GM15510 (cell line): ENCODE results near the gene P3H2.

Experiments used
- POLR2A ChIP-seq: IDR thresholded peaks from 3 replicates; pipeline ENCODE4 v1.6.1; 2011; ENCODE audit warnings: borderline replicate concordance; ENCODE audit not compliant: insufficient read length; ENCODE audit errors: extremely low read depth

The P3H2 gene

DNA sequence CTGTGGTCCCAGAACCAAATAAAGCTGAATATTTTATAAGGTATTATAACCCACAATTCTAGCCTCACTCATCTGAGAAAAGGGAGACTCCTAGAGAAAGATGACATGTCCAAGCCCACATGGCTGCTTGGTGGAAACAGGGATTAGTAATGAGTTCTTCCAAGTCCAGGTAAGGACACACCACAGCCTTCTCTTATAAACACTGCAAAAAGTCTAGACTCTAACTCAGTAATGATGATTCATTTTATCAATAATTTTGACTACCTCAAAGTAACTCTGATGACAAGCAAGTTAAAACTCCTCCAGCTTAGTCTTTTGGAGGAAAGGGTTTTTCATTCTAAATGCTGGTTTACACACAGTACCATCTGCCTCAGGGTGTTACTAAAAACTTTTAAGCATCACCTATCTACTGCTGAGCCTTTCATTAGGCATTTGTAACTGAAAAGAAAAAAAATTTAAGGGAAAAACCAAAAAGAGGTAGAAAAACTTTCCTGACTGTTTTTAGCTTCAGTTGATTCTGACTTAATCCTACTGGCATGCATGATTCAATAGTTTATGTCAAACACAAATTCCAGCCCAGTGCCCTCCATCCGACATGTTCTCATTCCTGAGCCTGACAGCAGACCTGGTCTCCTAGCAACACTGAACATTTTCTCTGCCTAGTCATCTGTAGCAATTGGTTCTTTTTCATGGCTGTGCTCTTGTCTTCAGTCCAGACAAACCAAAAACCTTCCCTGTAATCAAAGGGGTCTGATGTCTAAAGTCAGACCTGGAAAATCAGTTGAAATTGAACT, 43.9 kb downstream of the P3H2 start:
- no peak for TF ChIP-seq POLR2A

DNA sequence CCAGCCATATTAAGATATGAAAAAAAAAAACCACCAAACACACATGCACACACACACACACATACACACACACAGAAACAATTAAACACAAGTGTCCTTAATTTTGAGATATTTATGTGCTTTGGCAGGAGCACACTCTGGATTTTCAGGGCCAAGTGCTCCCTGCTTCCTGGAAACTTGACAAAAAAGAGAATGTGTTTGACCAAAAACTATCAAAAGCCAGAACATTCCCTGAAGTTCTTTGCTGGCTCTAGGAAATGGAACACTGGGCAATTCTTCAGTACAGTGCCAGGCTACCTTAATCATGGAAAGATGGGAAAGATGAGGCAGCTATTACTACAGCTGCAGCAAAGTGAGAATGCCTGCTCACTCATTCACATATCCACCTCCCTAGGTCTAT, 44.6 kb downstream of the P3H2 start:
- TF ChIP-seq POLR2A: no peak

DNA sequence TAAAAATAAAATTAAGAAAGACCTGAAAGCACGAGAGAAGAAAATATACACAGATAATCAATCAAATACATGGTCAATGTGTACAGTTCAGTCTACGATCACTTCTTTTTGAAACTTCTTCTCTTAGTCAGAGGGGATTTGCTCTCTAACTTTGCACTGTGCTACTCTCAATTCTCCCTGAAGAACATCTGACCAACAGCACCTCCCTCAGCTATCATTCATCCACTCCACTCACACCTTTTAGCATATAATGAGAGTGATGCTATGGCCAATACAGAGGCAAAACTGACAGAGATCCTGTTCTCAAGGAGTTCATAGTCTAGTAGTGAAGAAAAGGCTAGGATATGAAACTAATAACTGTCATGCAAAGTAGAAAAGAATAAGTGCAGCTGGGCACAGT, 45.9 kb downstream of the P3H2 start:
- TF ChIP-seq POLR2A: no peak

DNA sequence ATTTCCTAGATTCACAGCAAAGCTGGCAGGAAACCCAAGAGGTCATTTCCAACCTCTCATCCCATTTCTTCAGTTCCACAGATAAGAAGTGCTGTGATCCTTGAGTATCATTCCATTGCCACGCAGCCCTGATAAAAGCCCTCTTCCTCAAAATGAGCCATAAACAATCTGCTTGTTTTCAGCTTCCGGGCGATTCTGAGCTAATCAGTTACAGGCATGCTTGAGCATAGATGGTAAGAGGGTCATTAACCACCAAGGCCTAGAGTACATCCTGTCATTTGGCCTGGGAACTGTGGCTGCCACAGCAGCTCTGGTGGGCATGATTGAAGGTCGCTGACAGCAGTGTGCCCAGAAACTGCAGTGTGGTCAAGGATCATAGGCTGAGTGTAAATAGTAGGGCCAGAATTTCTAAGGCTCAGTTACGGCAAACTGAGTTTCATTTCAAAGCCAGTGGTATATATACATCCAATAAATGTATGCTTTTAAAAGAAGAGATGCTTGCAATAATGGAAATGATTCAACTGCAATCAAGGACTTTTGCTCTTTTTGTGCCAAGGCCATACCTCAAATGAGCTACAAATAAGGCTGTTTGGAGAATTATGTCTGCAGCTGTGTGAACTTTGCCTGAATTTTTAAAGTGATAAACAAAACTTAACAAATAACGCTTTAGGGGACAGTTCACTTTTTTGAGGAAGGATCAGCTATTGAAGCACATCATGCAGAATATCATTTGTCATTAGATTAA, 47.3 kb downstream of the P3H2 start:
- TF ChIP-seq POLR2A: no peak

DNA sequence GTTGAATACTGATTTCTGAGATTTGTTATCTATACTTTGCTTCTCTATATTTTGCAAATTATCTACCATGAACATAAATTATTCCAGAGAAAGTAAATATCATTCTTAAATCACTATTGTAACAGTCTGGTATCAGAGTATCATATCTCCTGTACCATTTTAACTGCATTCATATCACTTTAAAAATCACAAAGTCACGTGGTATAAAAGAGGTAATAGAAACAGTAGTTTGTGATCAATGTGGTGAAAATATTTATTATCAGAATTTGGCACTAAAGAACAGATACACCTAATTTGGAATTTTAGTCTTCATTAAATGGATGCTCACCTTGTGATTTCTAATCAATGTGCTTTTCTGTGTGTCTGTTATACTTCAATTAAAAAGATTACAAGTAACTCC, 47.8 kb downstream of the P3H2 start:
- no peak for TF ChIP-seq POLR2A

DNA sequence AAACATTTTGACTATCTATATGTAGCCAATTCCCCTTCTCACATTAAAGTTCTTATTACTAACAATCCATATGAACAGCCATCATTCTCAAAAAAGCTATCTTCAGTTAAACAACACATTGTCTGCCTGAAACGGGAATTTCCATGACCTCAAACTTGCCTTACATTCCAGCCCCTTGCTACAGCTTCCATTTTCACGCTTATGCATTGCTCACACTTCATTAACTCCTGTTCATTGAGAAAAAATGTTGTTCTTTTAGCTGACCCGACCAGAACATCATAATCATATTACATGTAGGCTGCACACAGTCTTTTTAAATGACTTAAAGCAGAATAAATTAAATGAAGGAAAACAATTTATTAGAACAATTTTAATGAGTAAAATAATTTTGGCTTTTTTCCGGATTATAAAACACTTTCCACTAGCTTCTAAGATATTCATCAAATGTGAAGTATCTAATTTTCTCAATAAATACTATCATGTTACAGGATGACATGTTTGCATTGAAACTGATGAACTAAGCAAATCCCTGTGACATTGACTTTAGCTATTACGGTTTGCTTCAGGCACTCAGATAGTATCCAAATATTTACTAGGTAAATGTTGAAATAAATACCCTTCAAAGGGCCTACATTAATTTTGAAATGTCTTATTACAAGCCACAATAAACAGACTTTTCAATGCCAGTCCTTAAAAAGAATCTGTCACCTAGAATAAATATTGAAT, 49.9 kb downstream of the P3H2 start:
- TF ChIP-seq POLR2A: no peak

DNA sequence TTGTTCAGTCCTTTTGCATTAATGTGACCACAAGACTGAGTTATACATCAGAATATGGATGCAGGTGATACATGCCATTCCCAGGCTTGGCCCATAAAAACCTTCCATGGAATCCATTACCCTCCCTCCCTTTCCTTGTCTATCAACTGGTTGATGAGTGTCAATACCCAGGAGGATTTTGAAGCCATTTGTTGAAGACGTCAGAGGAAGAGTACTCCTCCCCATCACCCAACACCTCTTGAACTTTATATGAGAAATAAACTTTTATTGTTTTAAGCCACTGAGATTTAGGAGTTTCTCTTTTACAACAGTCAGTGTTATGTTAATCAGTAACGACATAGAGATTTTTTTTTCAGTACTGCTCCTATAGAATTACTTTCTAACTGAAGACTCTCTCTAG, 55.5 kb downstream of the P3H2 start:
- no peak for TF ChIP-seq POLR2A

DNA sequence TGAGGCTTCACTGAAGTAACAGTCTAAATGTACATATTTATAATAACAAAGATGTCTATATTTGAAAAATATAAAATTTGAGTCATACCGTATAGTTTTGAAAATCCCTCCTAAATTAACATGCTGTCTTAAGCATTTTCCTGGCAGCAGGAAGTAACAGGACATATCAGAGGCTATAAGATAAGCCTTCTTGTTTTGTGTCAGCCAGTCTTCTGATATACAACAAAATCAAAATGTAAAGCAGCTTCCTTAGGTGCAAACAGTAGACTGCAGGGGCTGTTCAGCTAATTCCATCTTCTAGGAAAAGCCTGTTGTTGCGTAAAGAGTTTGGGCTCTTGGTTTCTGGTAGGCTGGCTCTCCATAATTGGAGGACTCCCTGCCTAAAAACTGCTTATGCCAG, 56.0 kb downstream of the P3H2 start:
- no peak for TF ChIP-seq POLR2A

DNA sequence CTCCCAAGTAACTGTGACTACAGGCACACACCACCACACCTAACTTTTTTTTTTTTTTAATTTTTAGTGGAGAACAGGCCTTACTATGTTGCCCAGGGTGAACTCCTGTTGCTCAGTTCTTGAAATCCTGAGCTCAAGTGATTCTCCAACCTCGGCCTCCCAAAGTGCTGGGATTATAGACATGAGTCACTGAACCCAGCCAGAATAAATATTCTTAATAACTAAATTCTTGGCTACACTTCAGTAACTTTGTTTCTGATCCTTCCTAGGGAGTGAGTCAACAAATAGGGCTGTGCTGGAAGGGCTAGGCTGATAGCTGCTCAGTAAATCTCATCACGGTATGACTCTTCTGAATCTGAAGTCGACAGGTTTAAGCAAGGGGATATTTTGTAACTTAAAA, 56.6 kb downstream of the P3H2 start:
- no peak for TF ChIP-seq POLR2A

DNA sequence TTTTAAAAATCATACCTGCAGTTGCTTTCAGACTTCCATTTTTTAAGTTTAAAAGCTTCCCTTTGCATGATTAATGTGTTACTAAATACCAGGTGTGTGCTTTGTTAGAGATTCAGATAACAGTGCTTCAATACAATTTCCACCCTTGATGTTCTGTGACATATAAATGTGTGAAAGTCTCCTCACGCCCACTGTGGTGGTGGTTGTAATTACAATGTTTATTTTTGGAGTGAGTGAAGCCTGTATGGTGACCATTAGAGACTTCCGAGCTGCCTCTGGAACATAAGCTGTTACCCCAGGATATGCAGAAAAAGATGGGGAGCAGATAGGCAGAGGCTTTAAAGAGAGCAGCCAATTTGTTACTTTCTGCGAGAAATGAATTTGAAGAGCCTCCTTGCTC, 57.2 kb downstream of the P3H2 start:
- TF ChIP-seq POLR2A: no peak

DNA sequence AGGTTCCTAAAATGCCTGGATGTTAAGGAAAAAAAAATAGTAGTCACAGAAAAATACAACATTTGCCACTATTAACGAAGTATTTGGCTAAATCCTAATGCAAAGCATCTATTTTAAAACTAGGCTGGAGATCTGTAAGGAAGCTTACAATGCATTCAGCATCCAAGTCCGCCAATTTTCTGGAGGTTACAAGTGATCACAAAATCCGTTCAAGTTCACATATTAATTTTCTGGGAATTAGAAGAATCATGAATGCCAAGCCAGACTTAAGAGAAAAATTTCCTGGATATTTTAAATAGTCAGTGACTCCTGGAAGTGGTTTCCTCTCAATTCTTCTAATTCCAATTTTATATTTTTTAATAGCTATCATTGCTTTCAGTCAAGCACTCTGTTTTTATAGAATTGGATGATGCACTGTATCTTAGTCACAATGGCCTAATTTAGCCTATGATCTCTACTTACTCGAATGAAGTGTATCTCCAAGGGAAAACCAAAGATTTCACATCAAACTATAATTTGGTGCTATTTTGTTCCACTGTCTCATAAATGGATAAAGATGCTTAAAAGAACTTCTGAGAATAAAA, 60.4 kb downstream of the P3H2 start:
- TF ChIP-seq POLR2A: no peak

DNA sequence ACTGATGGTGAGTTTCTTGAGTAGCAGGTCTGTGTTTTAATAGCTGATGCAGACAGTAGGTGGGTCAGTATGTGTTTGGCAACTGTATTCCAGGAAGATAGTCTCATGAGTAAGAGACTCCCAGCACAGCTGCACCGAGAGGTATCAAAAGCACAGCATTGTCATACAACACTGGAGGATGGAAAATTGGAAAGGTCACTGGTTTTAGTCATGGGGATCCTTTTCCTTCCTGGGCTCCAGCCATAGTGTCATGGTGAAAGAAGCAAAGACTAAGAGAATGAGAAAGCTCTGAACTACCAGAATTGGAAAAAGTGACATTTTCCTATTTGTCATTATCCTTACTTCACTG, 61.5 kb downstream of the P3H2 start:
- TF ChIP-seq POLR2A: no peak

DNA sequence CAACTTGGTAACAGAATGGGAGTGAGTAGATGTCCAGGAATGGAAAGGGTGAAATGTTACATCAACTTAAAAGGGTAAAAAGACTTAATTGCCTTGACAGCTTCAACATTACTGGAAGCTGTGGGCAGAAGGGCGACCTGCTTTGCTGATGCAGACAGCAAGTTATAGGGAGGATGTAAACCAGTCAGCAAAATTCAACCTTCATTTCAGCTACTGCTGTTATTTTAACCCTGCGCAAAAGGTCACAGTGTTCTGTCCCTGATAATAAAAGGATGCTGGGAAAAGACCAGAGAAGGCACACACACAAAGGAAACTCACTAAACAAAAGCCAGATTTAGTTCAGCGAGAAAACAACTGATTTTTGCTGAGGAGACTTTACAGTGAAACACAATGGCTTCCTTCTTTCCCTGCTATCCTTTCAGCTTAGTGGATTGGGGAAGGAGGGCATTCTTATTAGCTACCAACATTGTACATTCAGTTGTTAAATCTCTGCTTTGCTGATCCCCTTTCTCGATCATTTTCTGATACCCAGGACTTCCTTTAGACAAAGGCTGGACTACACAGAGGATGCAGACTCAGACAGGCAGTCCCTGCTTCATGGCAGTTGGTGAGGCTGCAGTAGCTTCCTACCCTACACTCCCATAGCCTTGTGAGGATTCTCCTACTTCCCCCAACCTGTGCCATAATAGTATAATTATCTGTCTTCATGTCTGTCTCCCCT, 62.0 kb downstream of the P3H2 start:
- TF ChIP-seq POLR2A: no peak

DNA sequence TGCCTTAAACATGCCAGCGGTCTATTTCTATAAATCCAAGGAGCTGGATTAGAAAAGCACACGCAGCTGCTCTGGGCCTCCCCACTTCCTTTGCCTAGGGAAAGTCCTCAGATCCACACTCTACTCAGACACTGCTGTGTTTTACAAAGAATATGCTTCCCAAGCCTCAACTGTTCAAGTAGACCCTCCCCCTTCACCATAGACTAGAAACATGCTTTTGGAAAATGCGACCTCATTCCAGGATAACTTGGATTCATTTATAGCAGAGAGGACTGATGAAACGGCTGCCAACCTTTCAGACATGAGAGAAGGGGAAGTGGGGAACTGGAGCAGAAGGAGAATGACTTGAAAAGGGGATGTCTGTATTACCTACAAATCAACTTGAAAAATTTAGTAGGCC, 64.0 kb downstream of the P3H2 start:
- no peak for TF ChIP-seq POLR2A

DNA sequence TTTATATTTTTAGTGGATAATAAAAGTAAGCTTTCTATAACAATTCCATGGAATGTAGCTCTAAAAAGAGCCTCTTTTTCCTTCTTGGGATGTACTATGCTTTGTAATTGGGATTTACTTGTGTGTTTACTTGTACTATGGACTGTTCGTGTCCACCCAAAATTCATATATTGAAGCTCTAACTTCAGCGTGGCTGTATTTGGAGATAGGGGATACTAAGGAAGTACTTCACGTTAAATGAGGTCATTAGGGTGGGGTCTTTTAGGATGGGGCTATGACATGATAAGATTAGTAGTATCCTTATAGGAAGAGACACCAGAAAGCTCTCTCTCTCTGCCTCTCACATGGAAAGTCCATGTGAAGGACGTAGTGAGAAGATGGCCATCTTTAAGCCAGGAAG, 64.9 kb downstream of the P3H2 start:
- TF ChIP-seq POLR2A: no peak

DNA sequence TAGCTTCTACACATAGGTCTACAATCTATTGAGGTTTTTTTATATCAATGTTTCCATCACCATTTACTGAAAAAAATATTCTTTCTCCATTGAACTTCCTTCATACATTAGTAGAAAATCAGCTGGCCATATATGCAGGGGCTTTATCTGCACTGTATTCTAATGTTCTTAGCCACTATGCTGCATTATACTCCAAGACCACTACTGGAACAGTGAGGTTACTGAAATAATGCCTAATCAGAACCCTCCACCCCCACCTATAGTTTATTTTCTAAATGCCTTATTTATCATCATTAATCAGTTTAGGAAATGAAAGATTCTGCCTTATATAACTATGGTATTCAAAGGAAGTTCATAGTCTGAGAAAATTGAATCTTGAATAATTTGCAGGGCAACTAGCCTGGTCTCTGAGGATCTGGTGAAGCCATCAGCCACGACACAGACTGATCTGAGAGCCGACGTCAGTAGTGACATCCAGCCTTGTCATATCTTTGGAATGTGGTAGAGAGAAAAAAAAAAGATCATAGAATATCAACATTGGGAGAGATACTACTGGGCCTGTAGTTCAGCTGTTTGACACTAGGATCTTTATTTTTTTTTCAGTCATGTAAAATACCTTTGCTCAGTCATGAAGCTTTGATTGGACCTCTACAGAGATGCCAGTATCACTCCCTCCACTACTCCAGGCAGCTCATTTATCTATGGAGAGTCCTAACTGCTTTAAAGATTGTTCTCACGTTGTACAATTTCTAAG, 66.6 kb downstream of the P3H2 start:
- TF ChIP-seq POLR2A: no peak
